Thyroid gland (tissue), 4 donors: Measurements from ENCODE around the gene ARHGEF25. TPM values are rescaled to one million over a fixed set of nuclear protein-coding genes. Genes with fewer than 3 reads are reported as not detected.

ENCODE experiments used
- DNase-seq, 2 donors: peaks; one replicate each; pipeline ENCODE4 v3.0.0-alpha.2; 2019
- H3K27ac ChIP-seq, 3 donors: fragments of 200-600 bp; sonication (generic); 1 replicate in 2 of 3; 2 replicates in 1 of 3; pipeline ENCODE4 v1.5.1; 2016 to 2019; ENCODE audit warnings: mild to moderate bottlenecking in 1 of 3, moderate library complexity in 1 of 3
- H3K27me3 ChIP-seq: fragments of 200-600 bp; sonication (generic); one replicate; pipeline ENCODE4 v1.5.1; 2019
- H3K36me3 ChIP-seq, 2 donors: fragments of 200-600 bp; sonication (generic); one replicate each; pipeline ENCODE4 v1.5.1; 2016 to 2019
- H3K4me1 ChIP-seq, 2 donors: fragments of 200-600 bp; sonication (generic); one replicate each; pipeline ENCODE4 v1.5.1; 2017 to 2019
- H3K4me3 ChIP-seq, 3 donors: fragments of 200-600 bp; sonication (generic); replicated peaks in 1 of 3; 1 replicate in 2 of 3; 2 replicates in 1 of 3; pipeline ENCODE4 v1.5.1; 2016; ENCODE audit warnings: mild to moderate bottlenecking in 1 of 3
- H3K9me3 ChIP-seq: fragments of 200-600 bp; sonication (generic); one replicate; pipeline ENCODE4 v1.5.1; 2017
- CTCF ChIP-seq, 6 experiments: fragments of 200-600 bp in 3 of 6; fragments of 450-650 bp in 3 of 6; sonication (generic) in 3 of 6; IDR thresholded peaks; one replicate each; pipeline ENCODE4 v1.5.1; 2016 to 2019; ENCODE audit warnings: antibody characterized with exemption in 6 of 6, mild to moderate bottlenecking in 2 of 6, inconsistent platforms in 1 of 6, moderate library complexity in 1 of 6
- POLR2A ChIP-seq, 2 donors: fragments of 450-650 bp; IDR thresholded peaks; one replicate each; pipeline ENCODE4 v1.6.1; 2017; ENCODE audit warnings: antibody characterized with exemption in 2 of 2, mild to moderate bottlenecking in 2 of 2, moderate library complexity in 1 of 2
- WGBS, 2 donors: methylation state at CpG; one replicate each; pipeline ENCODE4 v1.1.5; 2017; 5-methylcytosine and 5-hydroxymethylcytosine counted together
- intact Hi-C: fragments of 100-400 bp; cut with DNase I; formaldehyde crosslinking; loops from one replicate; pipeline ENCODE4 v1.15.1; 2023
- total RNA-seq, 4 donors: library from RNA; depleted of rRNA; stranded (reverse); fragments of >200 nt; gene quantifications; one replicate each; pipeline ENCODE4 v1.2.3, GENCODE V29; 2016

Gene ARHGEF25
- total RNA-seq, 4 donors from 2014 or later = 3.3 to 25.8 (median 3.9) TPM

- Histone ChIP-seq H3K4me1 (peaks cover 12 to 29% of the 10 kb centered on the region in 2 donors), H3K36me3 (no peaks in the 10 kb centered on the region), H3K27me3 (peaks cover 40% of the 10 kb centered on the region), H3K27ac (no peak overlapping the region), H3K9me3 (no peaks in the 10 kb centered on the region), H3K4me3 (no peak overlapping the region)
- TF ChIP-seq POLR2A (IDR thresholded peaks at IDR 0.05) = no peak
- TF ChIP-seq CTCF (IDR thresholded peaks at IDR 0.05) = no peak
- DNase-seq = no peak
- WGBS, 2 donors = 64 to 79% methylated on average over 2 of the region's 2 CpGs
- intact Hi-C loops = loop anchor here (5.0 kb wide), 2 partner anchors 41 to 166 kb away; partner anchors contain the start of genes GLI1 and INHBE
Observed at GRCh38 chr12:57623385-57623784, 12.2 kb downstream of the ARHGEF25 start.

- Histone ChIP-seq H3K27ac (no peak overlapping the region), H3K27me3 (peaks cover 40% of the 10 kb centered on the region), H3K4me1 (peaks cover 12 to 29% of the 10 kb centered on the region in 2 donors), H3K9me3 (no peaks in the 10 kb centered on the region), H3K4me3 (no peak overlapping the region), H3K36me3 (no peaks in the 10 kb centered on the region)
- DNase-seq = no peak
- TF ChIP-seq POLR2A (IDR thresholded peaks at IDR 0.05) = no peak
- no peak for TF ChIP-seq CTCF (IDR thresholded peaks at IDR 0.05)
- intact Hi-C loops = loop anchor here (5.0 kb wide), 2 partner anchors 42 to 167 kb away; partner anchors contain the start of genes GLI1 and INHBE
- 55 to 65% methylated on average over 5 of the region's 5 CpGs for WGBS, 2 donors
Observed at GRCh38 chr12:57623811-57624390, 12.7 kb downstream of the ARHGEF25 start.

- 64 to 69% methylated on average over 8 of the region's 8 CpGs for WGBS, 2 donors
- no peak overlapping the region for H3K4me3 ChIP-seq
- H3K27me3 ChIP-seq = peaks cover 40% of the 10 kb centered on the region
- intact Hi-C loops = loop anchor here (5.0 kb wide), 2 partner anchors 42 to 167 kb away; partner anchors contain the start of genes GLI1 and INHBE
- no peaks in the 10 kb centered on the region for H3K36me3 ChIP-seq
- H3K9me3 ChIP-seq = no peaks in the 10 kb centered on the region
- no peak overlapping the region for H3K27ac ChIP-seq
- H3K4me1 ChIP-seq = peaks cover 12 to 26% of the 10 kb centered on the region in 2 donors
- DNase-seq = no peak
- no peak for TF ChIP-seq CTCF (IDR thresholded peaks at IDR 0.05)
- TF ChIP-seq POLR2A (IDR thresholded peaks at IDR 0.05) = no peak
Observed at GRCh38 chr12:57624441-57625220, 13.4 kb downstream of the ARHGEF25 start.

GRCh38 chr12:57625261-57626032 is 14.2 kb downstream of the ARHGEF25 start:
- WGBS, 2 donors = 63 to 69% methylated on average over 12 of the region's 12 CpGs
- TF ChIP-seq POLR2A (IDR thresholded peaks at IDR 0.05) (no peak), CTCF (IDR thresholded peaks at IDR 0.05) (no peak)
- intact Hi-C loops = no loop called here
- no peaks in the 10 kb centered on the region for H3K9me3 ChIP-seq
- no peak for DNase-seq
- H3K4me1 ChIP-seq = peaks cover 12 to 23% of the 10 kb centered on the region in 2 donors
- H3K27ac ChIP-seq = no peak overlapping the region
- H3K4me3 ChIP-seq = no peak overlapping the region
- peaks cover 32% of the 10 kb centered on the region for H3K27me3 ChIP-seq
- H3K36me3 ChIP-seq = no peaks in the 10 kb centered on the region
